ENCODE measurements around the gene ADAMTS2.

DNA sequence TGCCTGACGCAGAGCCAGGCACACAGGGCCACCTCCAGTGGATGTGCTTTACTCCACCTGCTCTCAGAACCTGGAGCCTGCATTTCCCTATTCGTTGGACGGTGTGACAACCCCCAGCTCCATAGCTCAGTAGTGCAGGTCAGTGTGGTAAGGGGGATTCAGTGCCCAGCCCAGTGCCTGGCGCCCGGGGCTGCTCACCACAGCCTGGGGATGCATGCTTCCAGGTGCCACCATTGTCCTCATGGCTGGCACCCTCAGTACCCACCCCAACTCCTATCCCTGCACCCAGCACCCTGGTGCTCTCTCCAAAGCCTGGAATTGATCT is 32.8 kb upstream of the ADAMTS2 start:
- TF ChIP-seq EZH2phosphoT487 (IDR thresholded peaks at IDR 0.05; ENCODE audit: insufficient read depth, low read depth) (no peak), EZH2 (IDR thresholded peaks at IDR 0.05; ENCODE audit: insufficient read depth, poor library complexity, severe bottlenecking) (no peak)
